Osteocyte (in vitro differentiated cells): ENCODE results near the gene DSG2. TPM values are rescaled to one million over a fixed set of nuclear protein-coding genes. Genes with fewer than 3 reads are reported as not detected.

ENCODE experiments used
- DNase-seq: peaks from one replicate; pipeline ENCODE4 v3.0.0; 2021; ENCODE audit warnings: mixed read lengths; ENCODE audit not compliant: unreplicated experiment; ENCODE audit errors: extremely low spot score
- H3K27ac Mint-ChIP-seq: one replicate; pipeline ENCODE4 v1.8.0; 2021; ENCODE audit warnings: mild to moderate bottlenecking, mixed read lengths; ENCODE audit not compliant: unreplicated experiment
- H3K27me3 Mint-ChIP-seq: one replicate; pipeline ENCODE4 v1.8.0; 2021; ENCODE audit warnings: mixed read lengths; ENCODE audit not compliant: unreplicated experiment
- H3K36me3 Mint-ChIP-seq: one replicate; pipeline ENCODE4 v1.8.0; 2021; ENCODE audit warnings: mixed read lengths; ENCODE audit not compliant: unreplicated experiment
- H3K4me1 Mint-ChIP-seq: one replicate; pipeline ENCODE4 v1.8.0; 2021; ENCODE audit warnings: mixed read lengths; ENCODE audit not compliant: unreplicated experiment
- H3K4me3 Mint-ChIP-seq: one replicate; pipeline ENCODE4 v1.8.0; 2021; ENCODE audit warnings: mild to moderate bottlenecking, moderate library complexity, mixed read lengths; ENCODE audit not compliant: unreplicated experiment
- H3K9me3 Mint-ChIP-seq: one replicate; pipeline ENCODE4 v1.8.0; 2021; ENCODE audit warnings: mixed read lengths; ENCODE audit not compliant: unreplicated experiment
- CTCF ChIP-seq: fragments of 200-600 bp; sonication (generic); IDR thresholded peaks from 2 replicates; pipeline ENCODE4 v1.5.0; 2021; ENCODE audit warnings: antibody characterized with exemption, mild to moderate bottlenecking, moderate library complexity
- total RNA-seq: library from RNA; stranded (reverse); gene quantifications from 2 replicates; pipeline ENCODE4 v1.2.1, GENCODE V29; 2021

Gene DSG2
- total RNA-seq, 1 donor from 2014 or later: 16.6 TPM

- Mint-ChIP-seq H3K4me1 (peaks cover 7% of the 10 kb centered on the region), H3K9me3 (peaks cover 14% of the 10 kb centered on the region), H3K36me3 (no peaks in the 10 kb centered on the region), H3K27ac (peak overlapping the region; percentile 67), H3K4me3 (no peak overlapping the region), H3K27me3 (no peaks in the 10 kb centered on the region)
- no peak for DNase-seq
- no peak for TF ChIP-seq CTCF
Measured at GRCh38 chr18:31596081-31596872, 98.3 kb downstream of the DSG2 start.

GRCh38 chr18:31598021-31598805 is 100.2 kb downstream of the DSG2 start:
- DNase-seq: no peak
- no peak overlapping the region for H3K4me3 Mint-ChIP-seq
- H3K27ac Mint-ChIP-seq: no peak overlapping the region
- peaks cover 3% of the 10 kb centered on the region for H3K4me1 Mint-ChIP-seq
- H3K9me3 Mint-ChIP-seq: peaks cover 14% of the 10 kb centered on the region
- H3K36me3 Mint-ChIP-seq: no peaks in the 10 kb centered on the region
- no peak for TF ChIP-seq CTCF
- H3K27me3 Mint-ChIP-seq: no peaks in the 10 kb centered on the region

Other genes starting within 250 kb of the DSG2 start
- not detected in 2 replicates for gene DSG1, start 180.0 kb upstream of the DSG2 start, total RNA-seq
- gene DSG4, start 121.4 kb upstream of the DSG2 start, total RNA-seq: not detected in 2 replicates
- not detected in 2 replicates for gene DSG3, start 50.4 kb upstream of the DSG2 start, total RNA-seq
- 11.2 and 14.8 TPM in 2 replicates for gene TTR, start 93.7 kb downstream of the DSG2 start, total RNA-seq
- 13.9 and 14.4 TPM in 2 replicates for gene B4GALT6, start 186.4 kb downstream of the DSG2 start, total RNA-seq